ENCODE data around the gene SUMO3.

SUMO3 gene

DNA sequence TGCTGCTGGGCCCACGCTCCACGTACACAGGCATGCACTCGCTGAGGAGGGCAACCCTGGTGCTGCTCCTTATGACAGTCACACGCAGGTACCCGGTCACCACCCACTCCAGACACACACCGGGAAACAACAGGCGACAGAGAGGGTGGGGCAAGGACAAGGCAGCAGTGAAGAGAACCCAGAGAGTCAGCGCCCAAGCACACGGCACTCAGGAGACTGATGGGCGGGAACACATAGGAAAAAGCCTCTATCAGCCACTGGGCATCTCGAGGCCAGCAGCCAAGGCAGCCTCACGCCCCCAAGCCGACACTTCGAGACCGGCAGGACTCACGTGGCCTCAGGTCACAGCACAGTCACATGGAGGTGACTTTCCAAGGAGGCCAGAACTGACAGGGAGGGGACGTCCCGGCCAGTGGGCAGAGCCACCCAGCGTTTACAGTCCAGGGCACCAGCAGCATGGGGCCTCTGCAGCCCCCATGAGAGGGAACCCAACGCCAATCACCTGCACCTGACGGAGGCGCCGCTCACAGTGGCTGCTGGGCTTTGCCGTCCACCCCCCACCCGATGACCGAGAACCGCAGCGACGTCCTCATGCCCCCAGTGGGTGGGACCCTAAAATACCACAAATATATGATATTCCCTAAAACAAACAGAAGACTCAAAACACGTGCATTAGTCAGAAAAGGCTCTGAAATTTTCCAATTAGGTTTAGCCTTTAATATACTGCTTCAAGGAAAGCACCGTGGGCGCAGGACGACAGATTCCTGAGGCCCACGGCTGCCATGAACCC, 35.9 kb upstream of the SUMO3 start:
- no peak overlapping the region for H4K8ac ChIP-seq (ENCODE audit: low read depth, low read length)
- no peak overlapping the region for H3K4ac ChIP-seq (ENCODE audit: low read length)
- DNase-seq (ENCODE audit: low spot score) = no peak
- H2BK15ac ChIP-seq (ENCODE audit: low read length) = no peak overlapping the region
- H3K27me3 ChIP-seq (ENCODE audit: control insufficient read depth in 3 of 3, insufficient read depth in 3 of 3, low read depth in 1 of 3, low read length in 3 of 3) = no peaks in the 10 kb centered on the region
- H3K79me1 ChIP-seq (ENCODE audit: low read depth, low read length) = peaks cover 17% of the 10 kb centered on the region
- H3K18ac ChIP-seq (ENCODE audit: low read length) = no peak overlapping the region
- H2BK5ac ChIP-seq (ENCODE audit: low read length) = no peak overlapping the region
- H3K9me3 ChIP-seq (replicated peaks in 1 of 2; ENCODE audit: control insufficient read depth in 2 of 2, insufficient read depth in 1 of 2, low read depth in 1 of 2, low read length in 2 of 2) = no peaks in the 10 kb centered on the region
- H4K91ac ChIP-seq (ENCODE audit: low read depth, low read length, poor library complexity) = no peak overlapping the region
- no peak overlapping the region for H3K4me3 ChIP-seq (ENCODE audit: low read length in 2 of 2)
- WGBS, 2 donors (ENCODE audit: extremely low coverage in 2 of 2, insufficient read length in 2 of 2, insufficient replicate concordance in 1 of 2) = no CpG with 5 or more reads among the region's 34 CpGs
- no peak overlapping the region for H3K27ac ChIP-seq (replicated peaks; ENCODE audit: low read length)
- H3K36me3 ChIP-seq (replicated peaks in 1 of 2; ENCODE audit: control insufficient read depth in 2 of 2, insufficient read depth in 2 of 2, low read length in 2 of 2) = peaks cover 61 to 96% of the 10 kb centered on the region in 2 donors
- no peaks in the 10 kb centered on the region for H3K4me1 ChIP-seq (ENCODE audit: control insufficient read depth in 2 of 2, insufficient read depth in 1 of 2, low read depth in 1 of 2, low read length in 2 of 2)
- H2AK5ac ChIP-seq (ENCODE audit: low read depth, low read length) = no peak overlapping the region
- no peak overlapping the region for H2BK120ac ChIP-seq (ENCODE audit: low read depth, low read length)
- H2BK12ac ChIP-seq (ENCODE audit: low read length) = no peak overlapping the region
- H3K14ac ChIP-seq (ENCODE audit: low read length) = no peak overlapping the region
- H3K23ac ChIP-seq (ENCODE audit: low read depth, low read length, poor library complexity) = no peak overlapping the region
- H3K4me2 ChIP-seq (ENCODE audit: insufficient read depth, low read length, poor library complexity, severe bottlenecking) = no peak overlapping the region
- no peak overlapping the region for H2AFZ ChIP-seq (ENCODE audit: low read length)
- peak overlapping the region; percentile 75 for H3K9ac ChIP-seq (ENCODE audit: low read depth, low read length, poor library complexity)

DNA sequence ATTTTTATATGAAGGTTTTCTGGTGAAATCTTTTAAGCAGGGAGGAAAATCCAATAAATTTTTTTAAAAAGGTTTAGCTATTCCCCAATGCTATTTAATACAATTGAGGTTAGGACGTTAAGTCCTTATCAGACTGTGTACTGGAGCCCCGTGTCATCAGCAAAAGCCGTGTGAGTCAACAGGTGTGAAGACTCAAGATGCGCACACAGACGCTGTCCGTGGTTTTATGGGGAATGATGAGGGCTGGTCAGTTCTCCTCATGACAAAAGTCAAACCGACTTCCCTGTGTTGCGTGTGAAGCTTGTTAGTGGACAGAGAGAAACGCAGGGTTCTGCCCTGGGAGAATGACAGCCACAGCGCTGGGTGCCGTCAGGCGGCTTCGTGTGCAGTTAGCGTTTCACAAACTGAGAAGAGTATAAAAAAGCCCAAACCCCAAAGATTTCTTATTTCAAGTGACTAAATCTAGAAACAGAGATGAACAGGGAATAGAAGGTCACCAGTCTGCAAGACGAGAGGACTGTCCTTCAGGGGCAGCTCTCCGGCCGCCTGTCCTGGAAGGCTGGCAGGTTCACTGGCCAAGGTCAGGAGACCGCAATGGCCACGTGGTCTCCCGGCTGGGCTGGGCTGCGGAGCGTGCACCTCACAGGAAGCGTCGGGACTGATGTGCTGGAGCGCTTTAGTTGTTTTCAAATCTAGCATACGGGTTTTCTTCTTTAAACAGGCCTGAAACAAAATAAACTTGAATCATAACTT, 33.2 kb upstream of the SUMO3 start:
- Histone ChIP-seq H3K36me3 (replicated peaks in 1 of 2; ENCODE audit: control insufficient read depth in 2 of 2, insufficient read depth in 2 of 2, low read length in 2 of 2) (peaks cover 49 to 72% of the 10 kb centered on the region in 2 donors), H2BK120ac (ENCODE audit: low read depth, low read length) (no peak overlapping the region)
- no CpG with 5 or more reads among the region's 26 CpGs for WGBS, 2 donors (ENCODE audit: extremely low coverage in 2 of 2, insufficient read length in 2 of 2, insufficient replicate concordance in 1 of 2)

DNA sequence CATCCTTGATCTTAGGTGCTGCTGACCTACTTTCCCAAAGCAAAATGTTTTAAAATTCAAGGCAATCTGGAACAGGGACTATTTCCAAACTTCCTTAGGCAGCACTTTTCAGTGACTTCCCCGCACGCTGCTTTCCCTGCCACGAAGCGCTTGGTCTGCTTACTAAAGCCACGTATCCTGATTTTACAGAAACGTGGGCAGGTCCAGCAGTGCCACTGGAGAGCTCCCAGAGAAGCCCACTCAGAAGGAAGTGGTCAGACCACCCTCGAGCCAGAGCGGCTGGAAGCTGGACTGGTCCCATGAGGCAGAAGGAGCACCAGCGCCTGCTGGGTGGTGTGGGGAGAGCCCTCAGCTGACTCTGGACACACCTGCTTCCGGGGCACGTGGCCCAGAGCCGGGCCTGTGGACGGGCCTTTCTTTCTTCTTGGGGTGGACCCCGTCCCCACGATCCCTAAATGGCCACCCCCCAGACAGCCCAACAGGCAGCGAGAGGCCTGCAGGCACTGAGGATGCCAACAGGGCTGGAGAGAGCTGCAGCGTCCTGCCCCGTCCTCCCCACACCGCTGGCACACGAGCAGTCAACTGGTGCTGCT, 32.4 kb upstream of the SUMO3 start:
- Histone ChIP-seq H3K27me3 (ENCODE audit: control insufficient read depth in 3 of 3, insufficient read depth in 3 of 3, low read depth in 1 of 3, low read length in 3 of 3) (no peaks in the 10 kb centered on the region), H4K91ac (ENCODE audit: low read depth, low read length, poor library complexity) (no peak overlapping the region), H3K27ac (replicated peaks; ENCODE audit: low read length) (no peak overlapping the region), H3K9me3 (replicated peaks in 1 of 2; ENCODE audit: control insufficient read depth in 2 of 2, insufficient read depth in 1 of 2, low read depth in 1 of 2, low read length in 2 of 2) (no peaks in the 10 kb centered on the region), H3K36me3 (replicated peaks in 1 of 2; ENCODE audit: control insufficient read depth in 2 of 2, insufficient read depth in 2 of 2, low read length in 2 of 2) (peaks cover 43 to 64% of the 10 kb centered on the region in 2 donors), H2BK120ac (ENCODE audit: low read depth, low read length) (no peak overlapping the region), H3K14ac (ENCODE audit: low read length) (no peak overlapping the region), H3K4ac (ENCODE audit: low read length) (no peak overlapping the region), H2BK5ac (ENCODE audit: low read length) (no peak overlapping the region), H3K79me1 (ENCODE audit: low read depth, low read length) (peaks cover 8% of the 10 kb centered on the region), H2AFZ (ENCODE audit: low read length) (no peak overlapping the region), H3K4me3 (ENCODE audit: low read length in 2 of 2) (no peak overlapping the region), H3K23ac (ENCODE audit: low read depth, low read length, poor library complexity) (no peak overlapping the region), H3K4me2 (ENCODE audit: insufficient read depth, low read length, poor library complexity, severe bottlenecking) (no peak overlapping the region), H3K9ac (ENCODE audit: low read depth, low read length, poor library complexity) (no peak overlapping the region), H4K8ac (ENCODE audit: low read depth, low read length) (no peak overlapping the region), H2BK15ac (ENCODE audit: low read length) (no peak overlapping the region), H2BK12ac (ENCODE audit: low read length) (no peak overlapping the region), H3K4me1 (ENCODE audit: control insufficient read depth in 2 of 2, insufficient read depth in 1 of 2, low read depth in 1 of 2, low read length in 2 of 2) (peaks cover 0 to 7% of the 10 kb centered on the region in 2 donors), H2AK5ac (ENCODE audit: low read depth, low read length) (no peak overlapping the region), H3K18ac (ENCODE audit: low read length) (no peak overlapping the region)
- WGBS, 2 donors (ENCODE audit: extremely low coverage in 2 of 2, insufficient read length in 2 of 2, insufficient replicate concordance in 1 of 2) = no CpG with 5 or more reads among the region's 20 CpGs
- DNase-seq (ENCODE audit: low spot score) = no peak

More for the DNA sequence above, 33.2 kb upstream of the SUMO3 start:
- Histone ChIP-seq H3K9ac (ENCODE audit: low read depth, low read length, poor library complexity) (no peak overlapping the region), H3K18ac (ENCODE audit: low read length) (no peak overlapping the region), H2BK12ac (ENCODE audit: low read length) (no peak overlapping the region), H2AFZ (ENCODE audit: low read length) (no peak overlapping the region), H4K91ac (ENCODE audit: low read depth, low read length, poor library complexity) (no peak overlapping the region), H2BK5ac (ENCODE audit: low read length) (no peak overlapping the region), H3K4me1 (ENCODE audit: control insufficient read depth in 2 of 2, insufficient read depth in 1 of 2, low read depth in 1 of 2, low read length in 2 of 2) (peaks cover 0 to 4% of the 10 kb centered on the region in 2 donors), H3K23ac (ENCODE audit: low read depth, low read length, poor library complexity) (no peak overlapping the region), H3K27me3 (ENCODE audit: control insufficient read depth in 3 of 3, insufficient read depth in 3 of 3, low read depth in 1 of 3, low read length in 3 of 3) (no peaks in the 10 kb centered on the region), H2AK5ac (ENCODE audit: low read depth, low read length) (no peak overlapping the region), H4K8ac (ENCODE audit: low read depth, low read length) (no peak overlapping the region), H3K79me1 (ENCODE audit: low read depth, low read length) (peaks cover 8% of the 10 kb centered on the region), H3K27ac (replicated peaks; ENCODE audit: low read length) (no peak overlapping the region), H3K14ac (ENCODE audit: low read length) (no peak overlapping the region), H3K4me2 (ENCODE audit: insufficient read depth, low read length, poor library complexity, severe bottlenecking) (no peak overlapping the region), H2BK15ac (ENCODE audit: low read length) (no peak overlapping the region), H3K4ac (ENCODE audit: low read length) (no peak overlapping the region), H3K9me3 (replicated peaks in 1 of 2; ENCODE audit: control insufficient read depth in 2 of 2, insufficient read depth in 1 of 2, low read depth in 1 of 2, low read length in 2 of 2) (no peaks in the 10 kb centered on the region), H3K4me3 (ENCODE audit: low read length in 2 of 2) (no peak overlapping the region)
- DNase-seq (ENCODE audit: low spot score) = no peak

DNA sequence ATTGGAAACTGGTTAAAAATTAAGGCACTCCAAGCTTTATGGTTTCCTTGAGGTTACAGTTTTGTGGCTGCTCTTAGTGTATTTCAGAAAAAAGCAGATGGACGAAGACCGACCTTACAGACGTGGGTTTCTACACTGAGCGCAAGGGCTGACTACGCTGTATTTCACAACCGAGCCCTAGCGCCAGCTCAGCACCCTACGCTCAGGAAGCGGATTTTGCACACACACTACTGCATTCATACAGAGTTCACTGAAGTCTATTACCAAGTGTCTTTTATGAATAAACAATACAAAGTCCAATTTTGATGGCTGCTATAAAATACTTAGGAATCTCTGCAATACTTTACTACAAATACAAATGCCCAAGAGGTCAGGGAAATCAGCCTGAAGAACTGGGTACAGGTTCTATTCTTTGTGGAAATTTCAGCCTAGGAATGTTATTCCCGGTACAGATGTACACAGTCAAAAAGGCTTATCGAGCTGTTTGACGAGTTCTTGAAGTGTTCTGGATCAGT, 31.8 kb upstream of the SUMO3 start:
- no peak overlapping the region for H3K4me3 ChIP-seq (ENCODE audit: low read length in 2 of 2)
- H2AK5ac ChIP-seq (ENCODE audit: low read depth, low read length) = no peak overlapping the region
- no peak overlapping the region for H3K9ac ChIP-seq (ENCODE audit: low read depth, low read length, poor library complexity)
- peaks cover 8% of the 10 kb centered on the region for H3K79me1 ChIP-seq (ENCODE audit: low read depth, low read length)
- H4K8ac ChIP-seq (ENCODE audit: low read depth, low read length) = no peak overlapping the region
- no peak overlapping the region for H4K91ac ChIP-seq (ENCODE audit: low read depth, low read length, poor library complexity)
- H3K18ac ChIP-seq (ENCODE audit: low read length) = no peak overlapping the region
- peaks cover 0 to 7% of the 10 kb centered on the region in 2 donors for H3K4me1 ChIP-seq (ENCODE audit: control insufficient read depth in 2 of 2, insufficient read depth in 1 of 2, low read depth in 1 of 2, low read length in 2 of 2)
- whole genome bisulfite sequencing, 2 donors (ENCODE audit: extremely low coverage in 2 of 2, insufficient read length in 2 of 2, insufficient replicate concordance in 1 of 2) = no CpG with 5 or more reads among the region's 12 CpGs
- no peak overlapping the region for H3K14ac ChIP-seq (ENCODE audit: low read length)
- no peak overlapping the region for H3K4me2 ChIP-seq (ENCODE audit: insufficient read depth, low read length, poor library complexity, severe bottlenecking)
- no peak overlapping the region for H2BK12ac ChIP-seq (ENCODE audit: low read length)
- H3K9me3 ChIP-seq (replicated peaks in 1 of 2; ENCODE audit: control insufficient read depth in 2 of 2, insufficient read depth in 1 of 2, low read depth in 1 of 2, low read length in 2 of 2) = no peaks in the 10 kb centered on the region
- H3K23ac ChIP-seq (ENCODE audit: low read depth, low read length, poor library complexity) = no peak overlapping the region
- H2BK15ac ChIP-seq (ENCODE audit: low read length) = no peak overlapping the region
- H3K4ac ChIP-seq (ENCODE audit: low read length) = no peak overlapping the region
- no peak overlapping the region for H2BK5ac ChIP-seq (ENCODE audit: low read length)
- no peak overlapping the region for H3K27ac ChIP-seq (replicated peaks; ENCODE audit: low read length)
- no peak for DNase-seq (ENCODE audit: low spot score)
- H2BK120ac ChIP-seq (ENCODE audit: low read depth, low read length) = no peak overlapping the region
- no peaks in the 10 kb centered on the region for H3K27me3 ChIP-seq (ENCODE audit: control insufficient read depth in 3 of 3, insufficient read depth in 3 of 3, low read depth in 1 of 3, low read length in 3 of 3)
- peaks cover 37 to 57% of the 10 kb centered on the region in 2 donors for H3K36me3 ChIP-seq (replicated peaks in 1 of 2; ENCODE audit: control insufficient read depth in 2 of 2, insufficient read depth in 2 of 2, low read length in 2 of 2)
- H2AFZ ChIP-seq (ENCODE audit: low read length) = no peak overlapping the region
